DMS53 treated with DMSO at 0.1 percent for 48 hours (cell line): Measurements from ENCODE around the gene CCR3.

Source experiments
- DNase-seq: peaks from one replicate; lab custom pipeline; 2025; ENCODE audit not compliant: unreplicated experiment; lab: John Stamatoyannopoulos, UW

CCR3 gene

DNA sequence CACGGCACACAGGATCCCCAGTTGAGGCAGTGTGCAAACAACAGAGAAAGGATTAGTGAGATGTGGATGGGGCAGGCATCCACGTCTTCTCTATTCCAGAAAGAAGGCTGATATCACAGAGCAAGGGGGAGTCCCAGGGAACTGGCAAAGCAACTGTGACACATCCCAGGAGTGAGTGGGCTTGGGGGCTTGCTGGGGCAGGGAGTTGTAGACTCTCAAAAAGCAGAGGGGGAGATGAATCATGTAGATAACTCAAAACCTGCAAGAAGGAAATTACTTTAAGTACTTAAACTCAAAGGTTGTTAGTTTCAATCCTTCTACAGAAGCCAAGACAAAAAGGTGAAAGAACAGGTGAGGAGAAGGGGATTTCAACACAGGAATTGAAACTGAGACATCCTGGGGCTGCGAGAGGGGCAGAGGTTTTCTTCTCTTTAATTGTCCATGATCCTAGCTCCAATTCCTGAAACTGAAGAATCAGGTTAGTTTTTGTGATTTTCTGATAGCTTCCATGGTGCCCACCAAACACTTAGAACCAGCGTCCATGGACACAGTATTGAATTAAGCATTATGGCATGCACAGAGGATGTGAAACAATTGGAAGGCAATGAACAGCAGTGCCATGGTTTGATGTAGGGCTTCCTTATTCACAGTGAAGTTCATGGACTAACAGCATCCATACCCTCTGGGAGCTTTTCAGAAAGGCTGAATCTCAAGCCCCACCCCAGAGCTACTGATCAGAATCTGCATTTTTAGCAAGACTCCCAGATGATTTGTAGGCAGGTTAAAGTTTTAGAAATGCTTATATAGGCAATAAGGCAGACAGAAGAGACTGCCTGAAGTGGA is 52.0 kb downstream of the CCR3 start:
- no peak for DNase-seq

DNA sequence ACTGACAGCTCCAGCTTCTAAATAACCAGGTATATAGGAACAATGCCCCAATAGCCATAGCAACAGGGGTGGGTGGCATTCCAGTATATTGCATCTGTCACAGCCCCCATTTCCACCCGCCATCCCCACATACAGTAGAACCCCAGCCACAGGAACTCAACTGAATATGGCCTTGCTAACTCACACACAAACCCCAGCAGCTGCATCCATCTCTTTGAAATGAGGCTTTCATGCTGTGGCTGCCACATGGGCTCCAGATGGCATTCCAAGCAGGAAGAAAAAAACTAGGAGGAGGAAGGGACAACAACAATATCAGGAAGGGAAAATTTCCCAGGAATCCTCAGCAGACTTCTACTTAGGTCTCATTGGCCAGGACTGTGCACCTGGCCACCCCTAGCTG is 54.6 kb downstream of the CCR3 start:
- no peak for DNase-seq

DNA sequence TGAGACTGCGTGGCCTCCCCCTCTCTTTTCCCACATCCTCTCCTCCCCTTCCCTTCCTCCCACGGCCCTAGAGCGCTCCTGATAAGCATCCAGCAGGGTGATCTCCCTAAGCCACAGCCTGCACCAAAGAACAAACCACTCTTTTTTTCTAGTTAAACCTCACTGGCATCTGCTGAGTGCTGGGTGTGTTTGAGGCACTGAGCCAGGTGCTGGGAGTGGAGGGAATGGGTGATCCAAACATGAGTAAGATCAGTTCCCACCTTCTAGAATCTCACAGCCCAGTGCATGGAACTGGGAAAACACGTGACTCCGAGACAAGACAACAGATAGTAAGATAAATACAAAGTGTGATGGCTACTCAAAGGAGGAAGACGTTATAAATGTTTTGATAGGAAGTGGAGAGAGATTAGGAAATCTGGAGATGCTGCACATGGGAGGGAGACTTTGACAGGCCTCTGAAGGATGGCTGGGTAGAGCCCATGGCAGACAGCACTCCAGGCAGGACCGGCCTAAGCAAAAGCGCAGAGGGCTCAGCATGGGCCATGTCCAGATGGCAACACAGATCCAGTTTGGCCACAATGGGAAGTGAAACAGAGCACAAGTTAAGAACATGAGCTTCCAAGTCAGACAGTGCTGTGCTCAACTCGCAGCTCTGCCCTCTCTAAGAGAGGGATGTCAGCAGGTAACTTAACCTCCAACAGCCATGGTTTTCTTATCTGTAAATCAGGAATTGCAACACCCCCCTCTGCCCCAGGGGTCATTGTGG is 55.6 kb downstream of the CCR3 start:
- no peak for DNase-seq

DNA sequence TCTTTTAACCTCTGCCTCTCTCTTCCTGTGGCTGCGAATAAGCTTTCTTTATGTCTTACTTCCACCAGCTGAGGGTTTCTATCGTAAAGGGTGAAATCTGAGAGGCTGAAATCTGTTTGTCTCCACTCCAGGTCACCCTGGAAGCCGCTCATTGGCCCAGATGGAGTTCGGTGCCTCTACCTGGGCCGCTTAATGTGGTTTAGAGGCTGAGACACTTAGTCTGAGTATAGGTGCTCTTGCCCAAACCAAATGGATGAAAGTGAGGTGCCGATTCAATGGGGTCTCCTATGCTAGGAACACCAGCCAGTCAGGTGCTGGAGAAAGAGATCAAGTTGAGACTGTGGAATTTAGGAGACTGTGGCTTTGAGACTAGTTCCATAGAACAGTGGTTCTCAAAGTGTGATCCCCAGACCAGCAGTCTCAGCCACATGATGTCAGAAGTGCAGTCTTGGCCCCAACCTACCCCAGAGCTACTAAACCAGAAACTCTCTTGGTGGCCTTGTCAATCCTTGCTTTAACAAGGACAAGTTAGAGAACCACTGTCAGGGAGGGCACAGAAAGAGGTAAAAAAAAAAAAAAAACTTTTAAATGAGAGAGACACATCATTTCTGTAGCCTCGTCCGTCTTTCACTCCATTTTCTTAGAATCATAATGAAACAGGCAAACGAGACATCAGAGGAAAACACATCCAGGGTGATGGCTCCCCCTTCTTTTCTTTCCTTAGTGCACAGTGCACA is 56.8 kb downstream of the CCR3 start:
- DNase-seq = no peak

DNA sequence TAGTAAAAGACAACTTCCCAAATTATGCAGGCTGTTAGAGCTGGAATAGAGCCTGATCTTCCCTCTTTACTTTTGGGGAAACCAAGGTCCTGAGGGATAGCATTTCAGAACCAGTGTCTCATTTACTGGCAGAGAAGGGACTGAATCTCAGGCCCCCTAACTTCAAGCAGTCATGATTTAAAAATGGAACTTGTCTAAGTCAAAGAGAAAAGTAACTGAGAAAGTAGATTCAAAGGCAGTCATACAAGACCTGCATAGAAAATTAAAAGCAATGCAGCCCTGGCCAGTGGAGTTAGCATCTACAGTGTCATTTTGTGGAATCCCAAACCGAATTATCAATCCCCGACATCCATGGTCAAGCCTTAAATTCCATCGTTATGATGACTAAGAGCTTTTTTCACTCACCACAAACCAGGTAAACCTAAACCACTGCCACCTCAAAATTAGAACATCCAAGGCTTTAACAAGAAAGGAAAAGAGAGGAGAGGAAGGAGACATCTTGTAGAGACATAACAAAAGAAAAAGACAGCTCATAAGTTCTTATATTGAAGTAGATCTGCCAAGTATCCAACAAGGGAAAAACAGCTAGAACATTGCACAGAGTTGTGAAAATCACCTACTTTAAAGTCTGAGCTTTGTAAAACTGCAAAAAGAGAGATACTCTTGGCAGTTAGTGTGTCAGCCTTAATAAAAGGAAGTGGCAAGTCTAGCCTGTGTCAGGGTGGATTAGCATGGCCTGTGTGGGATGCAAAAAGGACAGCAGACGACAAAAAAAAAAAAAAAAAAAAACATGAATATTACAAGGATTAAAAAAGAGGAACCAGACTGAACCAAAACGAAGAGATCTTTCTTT is 57.6 kb downstream of the CCR3 start:
- no peak for DNase-seq

DNA sequence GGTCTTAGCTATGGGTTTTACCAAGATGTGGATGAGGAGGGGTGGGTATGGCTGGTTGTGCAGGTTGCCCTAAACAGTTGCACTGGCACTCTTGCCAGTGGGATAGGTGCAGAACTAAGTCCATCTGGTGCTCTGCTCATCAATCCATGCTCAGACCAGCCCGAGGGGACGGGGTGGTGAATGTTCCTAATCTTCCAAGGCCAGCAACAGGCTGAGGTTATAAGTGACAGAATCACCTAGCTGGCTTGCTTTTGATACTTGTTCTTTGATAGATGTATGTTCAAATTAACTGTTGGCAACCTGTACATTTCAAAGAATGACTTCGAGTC is 58.2 kb downstream of the CCR3 start:
- DNase-seq = no peak

DNA sequence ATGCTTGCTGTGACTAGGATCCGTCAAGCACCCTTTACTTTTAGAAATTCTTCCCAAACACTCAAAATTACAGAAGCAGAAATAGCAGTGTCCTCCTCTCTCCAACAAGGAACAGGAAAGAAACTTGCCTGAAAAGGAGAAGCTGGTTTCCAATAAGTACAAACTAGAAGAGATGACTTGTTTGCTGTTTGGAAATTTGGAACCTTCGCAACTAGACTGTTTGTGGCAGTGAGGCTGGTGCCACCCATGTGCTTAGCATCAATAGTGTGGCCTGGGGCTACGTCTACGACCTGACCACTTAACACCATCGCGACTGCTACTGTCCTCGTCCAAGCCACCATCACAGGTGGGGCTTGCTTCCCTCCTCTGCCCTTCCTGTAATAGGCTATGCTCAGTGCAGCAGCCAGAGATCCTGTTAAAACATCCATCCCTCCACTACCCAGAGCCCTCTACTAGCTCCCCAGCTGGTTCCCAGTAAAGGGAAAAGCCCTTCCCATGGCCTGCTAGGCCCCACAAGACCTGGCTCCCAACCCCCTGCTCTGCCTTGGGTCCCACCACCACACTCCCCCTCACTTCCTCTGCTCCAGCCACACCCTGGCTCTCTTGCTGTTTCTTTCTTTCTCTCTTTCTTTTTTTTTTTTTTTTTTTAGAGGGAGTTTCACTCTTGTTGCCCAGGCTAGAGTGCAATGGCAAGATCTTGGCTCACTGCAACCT is 59.0 kb downstream of the CCR3 start:
- DNase-seq = no peak

DNA sequence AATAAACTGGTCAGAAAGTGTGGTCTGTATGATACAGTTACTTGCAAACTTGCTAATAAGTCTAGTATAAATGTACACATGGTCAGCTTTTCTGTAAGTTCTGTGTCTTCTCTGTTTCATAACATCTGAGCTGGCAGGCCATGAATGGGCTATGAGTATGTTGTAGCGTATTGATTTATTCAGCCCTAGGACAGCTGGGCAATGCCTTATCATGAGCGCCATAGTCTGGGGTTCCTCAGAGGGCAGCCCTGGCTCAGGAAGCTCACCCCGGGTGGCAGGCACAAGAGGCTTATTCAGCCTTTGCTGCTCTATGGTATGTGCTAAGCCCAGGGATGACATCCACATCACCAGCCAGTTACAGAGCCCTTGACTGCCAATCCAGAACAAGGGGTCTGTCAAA is 61.0 kb downstream of the CCR3 start:
- no peak for DNase-seq

DNA sequence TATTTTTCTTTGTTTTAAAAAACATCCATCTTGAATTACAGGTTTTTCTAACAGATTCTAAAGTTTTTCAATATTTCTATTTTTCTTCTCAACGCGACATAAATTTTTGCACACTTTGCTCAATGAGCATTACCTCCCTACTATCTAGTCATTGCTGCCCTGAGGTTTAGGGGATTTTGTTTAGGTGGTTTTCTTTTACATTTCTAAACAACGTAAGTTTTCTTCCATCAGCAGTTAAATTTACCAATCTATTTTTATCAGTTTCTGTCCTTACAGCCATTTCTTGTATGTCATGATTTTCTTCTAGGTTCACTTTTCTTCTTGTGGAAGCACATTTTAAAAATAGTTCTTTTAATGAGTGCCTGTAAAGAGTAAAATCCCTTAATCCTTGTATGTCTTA is 62.5 kb downstream of the CCR3 start:
- no peak for DNase-seq

DNA sequence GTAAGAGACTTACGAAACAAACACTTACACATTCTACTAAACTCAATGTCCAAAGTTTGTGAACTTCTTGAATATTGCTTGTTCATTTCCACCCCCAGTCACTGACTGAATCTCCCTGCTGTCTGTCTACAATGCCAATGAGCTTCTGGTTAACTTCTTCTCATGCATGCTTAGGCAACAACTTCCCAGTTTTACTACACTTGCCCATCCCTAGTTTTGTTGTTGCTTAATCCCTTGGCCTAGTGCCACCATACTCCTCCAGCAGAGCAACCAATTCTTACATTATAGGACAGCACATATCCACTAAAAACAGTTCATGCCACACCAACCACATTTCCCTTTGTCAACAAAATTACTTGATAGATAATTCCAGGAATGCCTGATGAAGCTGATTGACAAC is 70.7 kb downstream of the CCR3 start:
- no peak for DNase-seq

DNA sequence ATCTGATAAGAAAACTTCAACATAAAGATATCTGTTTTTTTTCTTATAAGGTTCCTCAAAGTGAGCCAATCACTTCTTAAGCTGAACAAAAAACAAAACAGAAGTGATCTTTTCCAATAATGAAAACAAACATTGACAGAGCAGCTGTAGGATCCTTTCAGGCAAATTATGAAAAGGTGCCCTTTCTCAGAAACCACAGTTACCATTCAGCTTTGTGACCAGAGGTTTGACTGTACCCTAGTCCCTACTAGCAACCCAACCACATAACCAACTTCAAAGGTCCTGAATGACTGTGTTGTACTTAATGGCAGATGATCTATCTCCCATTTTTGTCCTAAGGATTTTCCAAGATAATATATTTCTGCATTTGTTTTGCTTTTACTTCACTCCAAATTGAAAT is 72.3 kb downstream of the CCR3 start:
- no peak for DNase-seq

DNA sequence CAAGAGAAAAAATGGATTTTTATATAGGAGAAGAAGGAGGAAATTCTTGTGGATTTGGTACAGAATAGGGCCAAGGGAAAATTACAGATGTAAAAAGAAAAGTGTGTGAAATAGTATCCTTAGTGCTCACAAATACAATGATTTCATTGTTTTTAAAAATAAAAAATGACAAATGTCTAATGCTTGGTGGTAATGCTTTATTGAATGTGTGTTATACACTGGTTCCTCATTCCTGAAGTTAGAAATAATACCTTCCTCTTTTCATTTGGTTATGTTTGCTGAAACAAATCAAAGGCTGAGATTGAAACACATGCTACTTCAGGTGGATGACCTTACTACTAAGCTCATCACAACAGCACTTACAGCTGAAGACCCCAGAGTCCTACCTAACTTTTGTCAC is 73.9 kb downstream of the CCR3 start:
- no peak for DNase-seq
